ENCODE measurements around the gene CYB5A.
A peak's percentile ranks its signal among the peaks of the same experiment; 100 is the strongest.

Gene CYB5A

GRCh38 chr18:74241426-74241825 is 50.3 kb downstream of the CYB5A start:
- no peak for DNase-seq
- no peak for ATAC-seq (replicated peaks)
- Mint-ChIP-seq H3K4me3 (no peak overlapping the region), H3K36me3 (no peaks in the 10 kb centered on the region), H3K27ac (no peak overlapping the region), H3K4me1 (peaks cover 0 to 6% of the 10 kb centered on the region in 2 donors), H3K9me3 (no peaks in the 10 kb centered on the region), H3K27me3 (peaks cover 20 to 34% of the 10 kb centered on the region in 2 donors)

- ATAC-seq (replicated peaks) (no peak), DNase-seq (no peak)
- Mint-ChIP-seq H3K27ac (no peak overlapping the region), H3K27me3 (peaks cover 20 to 34% of the 10 kb centered on the region in 2 donors), H3K4me1 (peaks cover 0 to 2% of the 10 kb centered on the region in 2 donors), H3K4me3 (no peak overlapping the region), H3K36me3 (no peaks in the 10 kb centered on the region), H3K9me3 (no peaks in the 10 kb centered on the region)
Observed at GRCh38 chr18:74239567-74239966, 52.2 kb downstream of the CYB5A start.

- peaks cover 10 to 21% of the 10 kb centered on the region in 2 donors for H3K27me3 Mint-ChIP-seq
- H3K36me3 Mint-ChIP-seq: no peaks in the 10 kb centered on the region
- no peaks in the 10 kb centered on the region for H3K9me3 Mint-ChIP-seq
- H3K4me1 Mint-ChIP-seq: no peaks in the 10 kb centered on the region
- DNase-seq (no peak), ATAC-seq (replicated peaks) (no peak)
- H3K27ac Mint-ChIP-seq: no peak overlapping the region
- no peak overlapping the region for H3K4me3 Mint-ChIP-seq
Observed at GRCh38 chr18:74234326-74235171, 57.2 kb downstream of the CYB5A start.

- H3K36me3 Mint-ChIP-seq: no peaks in the 10 kb centered on the region
- DNase-seq: no peak
Observed at GRCh38 chr18:74233933-74234325, 57.8 kb downstream of the CYB5A start.

GRCh38 chr18:74230922-74231714 is 60.6 kb downstream of the CYB5A start:
- H3K27ac Mint-ChIP-seq: no peak overlapping the region
- H3K36me3 Mint-ChIP-seq: no peaks in the 10 kb centered on the region
- H3K4me3 Mint-ChIP-seq: no peak overlapping the region
- H3K4me1 Mint-ChIP-seq: no peaks in the 10 kb centered on the region
- ATAC-seq (replicated peaks): no peak
- peaks cover 2 to 7% of the 10 kb centered on the region in 2 donors for H3K27me3 Mint-ChIP-seq
- DNase-seq: no peak
- no peaks in the 10 kb centered on the region for H3K9me3 Mint-ChIP-seq

More at GRCh38 chr18:74233933-74234325, 57.8 kb downstream of the CYB5A start:
- ATAC-seq (replicated peaks): no peak
- Mint-ChIP-seq H3K4me3 (no peak overlapping the region), H3K4me1 (no peaks in the 10 kb centered on the region), H3K27ac (no peak overlapping the region), H3K27me3 (peaks cover 10 to 18% of the 10 kb centered on the region in 2 donors), H3K9me3 (no peaks in the 10 kb centered on the region)

- Mint-ChIP-seq H3K4me3 (no peak overlapping the region), H3K27me3 (peaks cover 11 to 12% of the 10 kb centered on the region in 2 donors), H3K9me3 (no peaks in the 10 kb centered on the region), H3K4me1 (no peaks in the 10 kb centered on the region), H3K36me3 (no peaks in the 10 kb centered on the region), H3K27ac (peak overlapping the region; percentile 47)
- DNase-seq (no peak), ATAC-seq (replicated peaks) (no peak)
Observed at GRCh38 chr18:74229891-74230290, 61.9 kb downstream of the CYB5A start.

GRCh38 chr18:74229005-74229404 is 62.8 kb downstream of the CYB5A start:
- Mint-ChIP-seq H3K36me3 (no peaks in the 10 kb centered on the region), H3K4me3 (no peak overlapping the region), H3K4me1 (no peaks in the 10 kb centered on the region), H3K9me3 (no peaks in the 10 kb centered on the region), H3K27me3 (peaks cover 11 to 12% of the 10 kb centered on the region in 2 donors), H3K27ac (peak overlapping the region; percentile 4)
- no peak for DNase-seq
- ATAC-seq (replicated peaks): no peak

- no peak for ATAC-seq (replicated peaks)
- H3K4me1 Mint-ChIP-seq: no peaks in the 10 kb centered on the region
- H3K27ac Mint-ChIP-seq: no peak overlapping the region
- H3K4me3 Mint-ChIP-seq: no peak overlapping the region
- H3K27me3 Mint-ChIP-seq: peaks cover 12% of the 10 kb centered on the region in 2 donors
- DNase-seq: no peak
- H3K9me3 Mint-ChIP-seq: no peaks in the 10 kb centered on the region
- no peaks in the 10 kb centered on the region for H3K36me3 Mint-ChIP-seq
Observed at GRCh38 chr18:74228312-74228711, 63.5 kb downstream of the CYB5A start.

- no peak for DNase-seq
- H3K9me3 Mint-ChIP-seq: no peaks in the 10 kb centered on the region
- peaks cover 17% of the 10 kb centered on the region in 2 donors for H3K27me3 Mint-ChIP-seq
- H3K36me3 Mint-ChIP-seq: no peaks in the 10 kb centered on the region
- H3K27ac Mint-ChIP-seq: no peak overlapping the region
- H3K4me1 Mint-ChIP-seq: no peaks in the 10 kb centered on the region
- no peak for ATAC-seq (replicated peaks)
- no peak overlapping the region for H3K4me3 Mint-ChIP-seq
Observed at GRCh38 chr18:74226666-74227065, 65.1 kb downstream of the CYB5A start.

- Mint-ChIP-seq H3K4me3 (no peak overlapping the region), H3K36me3 (no peaks in the 10 kb centered on the region), H3K9me3 (no peaks in the 10 kb centered on the region), H3K27me3 (peaks cover 17% of the 10 kb centered on the region in 2 donors), H3K27ac (no peak overlapping the region), H3K4me1 (no peaks in the 10 kb centered on the region)
- ATAC-seq (replicated peaks) (no peak), DNase-seq (no peak)
Observed at GRCh38 chr18:74226156-74226555, 65.6 kb downstream of the CYB5A start.

- Mint-ChIP-seq H3K27ac (no peak overlapping the region), H3K36me3 (no peaks in the 10 kb centered on the region), H3K27me3 (peaks cover 17% of the 10 kb centered on the region in 2 donors), H3K9me3 (no peaks in the 10 kb centered on the region), H3K4me1 (no peaks in the 10 kb centered on the region), H3K4me3 (no peak overlapping the region)
- no peak for DNase-seq
- no peak for ATAC-seq (replicated peaks)
Observed at GRCh38 chr18:74225193-74225840, 66.4 kb downstream of the CYB5A start.

- Mint-ChIP-seq H3K27me3 (peaks cover 17% of the 10 kb centered on the region in 2 donors), H3K9me3 (no peaks in the 10 kb centered on the region), H3K27ac (no peak overlapping the region), H3K4me3 (no peak overlapping the region), H3K4me1 (no peaks in the 10 kb centered on the region), H3K36me3 (no peaks in the 10 kb centered on the region)
- ATAC-seq (replicated peaks) (no peak), DNase-seq (no peak)
Observed at GRCh38 chr18:74222710-74223494, 68.9 kb downstream of the CYB5A start.

GRCh38 chr18:74221081-74221480 is 70.7 kb downstream of the CYB5A start:
- Mint-ChIP-seq H3K27me3 (peaks cover 10 to 16% of the 10 kb centered on the region in 2 donors), H3K4me1 (no peaks in the 10 kb centered on the region), H3K27ac (no peak overlapping the region), H3K36me3 (no peaks in the 10 kb centered on the region), H3K9me3 (no peaks in the 10 kb centered on the region), H3K4me3 (no peak overlapping the region)
- DNase-seq: no peak
- ATAC-seq (replicated peaks): no peak

GRCh38 chr18:74219056-74219455 is 72.7 kb downstream of the CYB5A start:
- no peaks in the 10 kb centered on the region for H3K36me3 Mint-ChIP-seq
- no peaks in the 10 kb centered on the region for H3K9me3 Mint-ChIP-seq
- no peak overlapping the region for H3K27ac Mint-ChIP-seq
- peaks cover 7 to 22% of the 10 kb centered on the region in 2 donors for H3K27me3 Mint-ChIP-seq
- H3K4me1 Mint-ChIP-seq: no peaks in the 10 kb centered on the region
- DNase-seq (no peak), ATAC-seq (replicated peaks) (no peak)
- H3K4me3 Mint-ChIP-seq: no peak overlapping the region

Measured in stimulated activated naive B cell treated with anti-CD40 and anti-IgM and Interleukin-4, amounts not matched to agents 10 μg/mL and 1 μg/mL and 100 μg/mL, for 72 hours (primary cell).